GM20431 (cell line): ENCODE results near the gene HNRNPL.
"Not testable (repeated sequence)": the region's sequence is repeated elsewhere in the genome, so short reads cannot be mapped to it uniquely, and the experiment has no call there.

Experiments
- in situ Hi-C: fragments of 300-500 bp; cut with MseI, MboI; formaldehyde crosslinking; loops from one replicate; pipeline ENCODE4 v1.15.0; 2020; ENCODE audit warnings: low sequenced_read_pairs; ENCODE audit not compliant: unreplicated experiment

Gene HNRNPL

DNA sequence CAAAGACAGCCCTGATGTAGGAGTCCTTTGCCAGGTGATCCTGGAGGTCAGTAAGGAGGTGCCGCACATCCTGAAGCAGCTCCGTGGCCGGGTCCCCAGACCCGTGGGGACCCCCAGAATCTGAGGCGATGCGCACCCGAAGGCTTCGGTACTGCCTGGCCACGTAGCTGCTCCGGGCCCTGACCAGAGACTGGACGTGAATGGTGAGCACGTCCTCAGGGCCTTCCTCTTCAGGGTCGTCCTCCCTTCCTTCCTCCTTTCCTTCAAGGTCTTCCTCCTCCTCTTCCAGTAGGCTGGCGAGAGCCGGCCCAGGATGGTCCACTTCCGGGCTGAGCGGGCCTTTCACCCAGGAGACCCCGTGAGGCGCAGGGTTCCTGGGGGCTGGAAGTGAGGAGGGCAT is 20.8 kb upstream of the HNRNPL start:
- in situ Hi-C loops: no loop called here

DNA sequence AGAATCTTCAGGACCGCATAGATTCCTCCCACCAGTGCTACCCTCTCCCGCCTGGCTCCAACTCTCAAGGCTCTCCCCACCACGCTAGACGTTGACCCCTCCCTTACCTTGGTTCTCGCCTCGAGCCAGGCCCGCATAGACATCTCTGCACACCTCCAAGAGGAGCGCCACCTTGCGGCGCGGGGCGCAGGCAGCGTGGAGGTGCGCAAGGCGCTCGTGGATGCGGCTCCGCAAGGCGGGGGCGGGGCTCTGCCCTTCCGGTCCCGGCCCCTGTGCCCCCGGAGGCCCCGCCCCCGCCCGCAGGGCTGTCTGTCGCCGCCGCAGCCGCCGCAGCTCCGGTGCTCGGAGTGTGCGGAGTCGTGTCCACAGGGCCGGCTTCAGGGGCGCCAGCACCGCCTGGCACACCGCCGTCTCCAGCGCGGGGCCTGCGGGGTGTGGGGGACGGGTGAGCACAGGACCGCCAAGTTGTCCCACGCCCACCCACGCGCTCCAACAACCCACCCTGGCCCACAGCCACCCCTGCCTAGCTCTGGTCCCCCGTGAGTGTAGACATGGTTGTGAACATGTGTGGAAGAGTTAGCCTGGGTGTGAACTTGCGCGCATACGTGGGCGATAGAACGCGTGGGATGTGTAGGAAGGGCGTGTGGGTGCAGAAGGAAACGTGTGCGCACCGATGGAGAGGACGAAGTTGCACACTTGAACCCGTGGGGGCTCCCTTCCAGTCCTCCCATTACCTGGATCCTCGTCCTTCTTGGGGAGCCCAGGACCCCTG is 20.2 kb upstream of the HNRNPL start:
- in situ Hi-C loops: no loop called here

DNA sequence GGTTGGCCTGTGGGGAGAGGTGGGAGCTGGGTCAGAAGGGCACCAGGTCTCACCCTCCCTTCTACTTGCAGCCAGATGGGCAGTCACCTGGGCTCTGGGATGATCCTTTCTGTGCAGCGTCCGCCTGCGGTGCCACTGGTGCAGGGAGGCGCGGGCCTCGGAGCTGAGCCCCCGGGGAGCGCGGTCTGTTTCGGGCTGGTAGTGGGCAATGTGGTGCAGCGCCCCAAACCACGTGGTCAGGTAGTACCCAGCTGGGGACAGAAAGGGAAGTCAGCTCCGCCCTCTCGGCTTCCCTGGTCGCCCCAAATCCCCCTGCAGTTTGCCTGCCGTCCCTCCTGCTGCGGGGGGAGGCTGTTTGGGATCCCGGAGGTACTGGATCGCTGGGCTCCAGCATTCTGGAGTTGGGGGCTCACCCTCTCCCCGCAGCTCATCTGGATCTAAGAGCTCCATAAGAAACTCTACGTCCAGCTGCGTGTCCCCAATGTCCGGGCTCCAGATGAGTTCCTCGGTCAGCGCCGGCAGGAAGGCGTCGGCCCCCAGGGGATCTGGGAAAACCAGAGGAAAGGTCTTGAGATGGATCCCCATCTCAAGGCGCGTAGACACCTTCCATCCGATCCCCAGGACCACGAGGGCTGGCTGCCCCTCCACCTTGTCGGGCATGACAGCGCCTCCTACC is 19.5 kb upstream of the HNRNPL start:
- in situ Hi-C loops: no loop called here

DNA sequence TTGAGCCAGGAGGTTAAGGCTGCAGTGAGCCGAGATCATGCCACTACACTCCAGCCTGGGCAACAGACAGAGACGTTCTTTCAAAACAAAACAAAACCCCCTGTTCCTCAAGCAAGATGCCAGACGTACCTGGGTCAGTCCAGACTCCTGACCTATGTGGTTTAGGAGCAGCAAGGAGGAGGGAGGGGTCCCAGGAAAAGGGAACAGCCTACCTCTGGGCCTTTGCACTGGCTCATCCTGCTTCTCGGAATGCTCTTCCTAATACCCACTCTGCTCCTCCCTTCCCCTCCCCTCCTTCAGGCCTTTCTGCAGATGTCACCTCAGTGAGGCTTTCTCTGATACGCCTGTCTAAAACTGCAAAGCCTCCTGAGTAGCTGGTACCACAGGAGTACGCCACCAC is 18.8 kb upstream of the HNRNPL start:
- in situ Hi-C loops: no loop called here

DNA sequence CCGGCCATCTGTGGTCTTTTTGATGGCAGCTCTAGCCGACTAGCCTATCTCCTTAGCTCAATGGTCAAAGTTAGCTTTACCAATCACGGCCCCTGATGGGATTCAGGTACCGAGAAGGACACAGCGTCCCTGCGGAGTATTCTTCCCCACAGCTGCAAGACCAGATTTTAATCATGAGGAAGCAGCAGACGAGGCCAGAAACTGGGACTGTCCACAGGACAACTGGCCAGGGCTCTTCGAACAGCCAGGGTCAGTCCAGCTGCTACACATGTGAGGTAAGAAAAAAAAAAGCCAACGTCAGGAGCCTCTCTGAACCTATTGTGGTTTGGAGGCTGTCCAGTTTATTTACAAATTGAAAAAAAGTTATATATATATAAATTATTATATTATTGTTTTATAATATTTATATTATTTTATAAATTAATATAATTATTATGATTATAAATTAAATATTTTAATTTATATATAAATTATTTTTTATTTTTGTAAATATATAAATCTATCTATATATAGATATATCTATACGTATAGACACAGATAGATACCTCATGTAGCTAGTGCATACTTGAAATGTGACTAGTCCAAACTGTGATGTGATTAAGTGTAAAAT is 17.5 kb upstream of the HNRNPL start:
- in situ Hi-C loops: no loop called here

DNA sequence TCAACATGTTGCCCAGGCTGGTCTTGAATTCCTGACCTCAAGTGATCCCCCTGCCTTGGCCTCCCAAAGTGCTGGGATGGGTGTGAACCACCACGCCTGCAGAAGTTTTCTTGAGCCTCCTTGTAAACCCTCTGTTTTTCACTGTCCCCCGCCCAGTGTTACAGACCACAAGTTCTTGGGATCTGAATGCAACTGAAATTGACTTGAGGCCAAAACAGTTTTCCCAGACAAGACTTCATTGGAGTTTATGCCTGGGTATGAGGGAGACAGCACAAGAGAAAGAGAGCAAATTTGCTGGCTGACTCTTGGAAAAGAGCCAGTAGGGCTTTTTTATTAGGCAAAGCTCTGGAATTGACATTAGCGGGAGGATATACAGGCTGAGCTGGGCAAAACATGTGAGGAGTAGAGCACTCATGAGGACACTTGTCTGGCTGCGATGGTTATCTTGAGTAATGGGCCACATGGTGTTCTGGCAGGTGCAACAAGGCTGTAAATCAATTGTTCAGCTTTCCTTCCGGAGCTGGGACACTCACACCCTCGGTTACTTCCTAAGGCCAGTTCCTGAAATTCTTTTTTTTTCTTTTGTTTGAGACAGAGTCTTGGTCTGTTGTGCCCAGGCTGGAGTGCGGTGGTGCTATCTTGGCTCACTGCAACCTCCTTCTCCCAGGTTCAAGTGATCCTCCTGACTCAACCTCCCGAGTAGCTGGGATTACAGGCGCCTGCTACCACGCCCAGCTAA is 12.7 kb upstream of the HNRNPL start:
- in situ Hi-C loops: no loop called here

DNA sequence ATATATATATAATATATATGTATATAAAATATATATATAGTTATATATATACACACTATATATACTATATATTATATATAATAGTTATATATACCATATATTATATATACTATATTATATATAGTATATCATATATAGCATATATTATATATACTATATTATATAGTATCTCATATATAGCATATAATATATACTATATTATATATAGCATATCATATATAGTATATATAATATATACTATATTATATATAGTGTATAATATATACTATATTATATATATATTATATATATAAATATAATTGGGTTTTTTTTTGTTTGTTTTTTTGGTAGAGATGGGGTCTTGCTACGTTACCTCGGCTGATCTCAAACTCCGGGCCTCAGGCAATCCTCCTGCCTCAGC is 11.6 kb upstream of the HNRNPL start:
- in situ Hi-C loops: no loop called here

DNA sequence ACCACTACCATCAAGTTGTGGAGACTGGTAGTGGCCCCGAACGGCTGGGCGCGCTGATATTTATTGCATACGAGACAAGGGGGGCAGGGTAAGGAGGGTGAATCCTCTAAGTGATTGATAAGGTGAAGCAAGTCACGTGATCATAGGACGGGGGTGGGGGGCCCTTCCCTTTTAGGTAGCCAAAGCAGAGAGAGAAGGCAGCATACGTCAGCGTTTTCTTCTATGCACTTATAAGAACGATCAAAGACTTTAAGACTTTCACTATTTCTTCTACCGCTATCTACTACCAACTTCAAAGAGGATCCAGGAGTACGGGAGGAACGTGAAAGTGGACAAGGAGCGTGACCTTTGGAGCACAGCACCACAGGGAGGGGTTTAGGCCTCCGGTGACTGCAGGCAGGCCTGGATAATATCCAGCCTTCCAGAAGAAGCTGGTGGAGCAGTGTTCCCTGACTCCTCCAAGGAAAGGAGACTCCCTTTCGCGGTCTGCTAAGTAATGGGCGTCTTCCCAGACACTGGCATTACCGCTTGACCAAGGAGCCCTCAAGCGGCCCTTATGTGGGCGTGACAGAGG is 9.9 kb upstream of the HNRNPL start:
- in situ Hi-C loops: not testable (repeated sequence)

DNA sequence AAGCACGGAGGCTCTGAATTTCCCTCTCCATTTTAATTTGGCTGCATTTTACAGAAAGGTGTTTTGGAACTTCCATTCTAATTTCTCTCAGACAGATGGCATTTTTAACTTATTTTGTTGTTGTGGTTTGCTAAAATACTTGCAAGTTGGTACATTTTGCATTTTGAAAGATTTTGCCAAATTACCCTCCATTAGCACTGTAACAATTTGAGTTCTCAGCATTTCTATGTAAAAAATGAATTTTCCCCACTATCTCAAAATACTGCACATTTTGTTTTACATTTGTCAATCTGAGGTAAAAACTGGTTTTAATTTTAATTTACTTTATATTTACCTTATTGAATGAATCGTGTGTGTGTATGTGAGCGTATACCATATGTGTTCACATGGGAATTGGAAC is 7.0 kb upstream of the HNRNPL start:
- in situ Hi-C loops: no loop called here

DNA sequence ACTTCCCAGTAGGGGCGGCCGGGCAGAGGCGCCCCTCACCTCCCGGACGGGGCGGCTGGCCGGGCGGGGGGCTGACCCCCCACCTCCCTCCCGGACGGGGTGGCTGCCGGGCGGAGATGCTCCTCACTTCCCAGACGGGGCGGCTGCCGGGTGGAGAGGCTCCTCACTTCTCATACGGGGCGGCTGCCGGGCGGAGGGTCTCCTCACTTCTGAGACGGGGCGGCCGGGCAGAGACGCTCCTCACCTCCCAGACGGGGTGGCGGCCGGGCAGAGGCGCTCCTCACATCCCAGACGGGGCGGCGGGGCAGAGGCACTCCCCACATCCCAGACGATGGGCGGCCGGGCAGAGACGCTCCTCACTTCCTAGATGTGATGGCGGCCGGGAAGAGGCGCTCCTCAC is 6.0 kb upstream of the HNRNPL start:
- in situ Hi-C loops: not testable (repeated sequence)

DNA sequence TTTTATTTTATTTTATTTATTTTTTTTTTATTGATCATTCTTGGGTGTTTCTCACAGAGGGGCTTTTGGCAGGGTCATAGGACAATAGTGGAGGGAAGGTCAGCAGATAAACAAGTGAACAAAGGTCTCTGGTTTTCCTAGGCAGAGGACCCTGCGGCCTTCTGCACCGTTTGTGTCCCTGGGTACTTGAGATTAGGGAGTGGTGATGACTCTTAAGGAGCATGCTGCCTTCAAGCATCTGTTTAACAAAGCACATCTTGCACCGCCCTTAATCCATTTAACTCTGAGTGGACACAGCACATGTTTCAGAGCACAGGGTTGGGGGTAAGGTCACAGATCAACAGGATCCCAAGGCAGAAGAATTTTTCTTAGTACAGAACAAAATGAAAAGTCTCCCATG is 5.2 kb upstream of the HNRNPL start:
- in situ Hi-C loops: not testable (repeated sequence)

DNA sequence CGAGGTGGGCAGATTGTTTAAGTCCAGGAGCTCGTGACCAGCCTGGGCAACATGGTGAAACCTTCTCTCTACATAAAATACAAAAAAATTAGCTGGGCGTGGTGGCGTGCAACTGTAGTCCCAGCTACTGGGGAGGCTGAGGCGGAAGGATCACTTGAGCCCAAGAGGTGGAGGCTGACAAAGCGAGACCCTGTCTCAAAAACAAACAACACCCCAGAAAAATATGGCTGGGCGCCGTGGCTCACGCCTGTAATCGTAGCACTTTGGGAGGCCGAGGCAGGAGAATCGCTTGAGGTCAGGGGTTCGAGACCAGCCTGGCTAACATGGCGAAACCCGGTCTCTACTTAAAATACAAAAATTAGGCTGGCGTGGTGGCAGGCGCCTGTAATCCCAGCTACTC is 3.4 kb upstream of the HNRNPL start:
- in situ Hi-C loops: no loop called here

DNA sequence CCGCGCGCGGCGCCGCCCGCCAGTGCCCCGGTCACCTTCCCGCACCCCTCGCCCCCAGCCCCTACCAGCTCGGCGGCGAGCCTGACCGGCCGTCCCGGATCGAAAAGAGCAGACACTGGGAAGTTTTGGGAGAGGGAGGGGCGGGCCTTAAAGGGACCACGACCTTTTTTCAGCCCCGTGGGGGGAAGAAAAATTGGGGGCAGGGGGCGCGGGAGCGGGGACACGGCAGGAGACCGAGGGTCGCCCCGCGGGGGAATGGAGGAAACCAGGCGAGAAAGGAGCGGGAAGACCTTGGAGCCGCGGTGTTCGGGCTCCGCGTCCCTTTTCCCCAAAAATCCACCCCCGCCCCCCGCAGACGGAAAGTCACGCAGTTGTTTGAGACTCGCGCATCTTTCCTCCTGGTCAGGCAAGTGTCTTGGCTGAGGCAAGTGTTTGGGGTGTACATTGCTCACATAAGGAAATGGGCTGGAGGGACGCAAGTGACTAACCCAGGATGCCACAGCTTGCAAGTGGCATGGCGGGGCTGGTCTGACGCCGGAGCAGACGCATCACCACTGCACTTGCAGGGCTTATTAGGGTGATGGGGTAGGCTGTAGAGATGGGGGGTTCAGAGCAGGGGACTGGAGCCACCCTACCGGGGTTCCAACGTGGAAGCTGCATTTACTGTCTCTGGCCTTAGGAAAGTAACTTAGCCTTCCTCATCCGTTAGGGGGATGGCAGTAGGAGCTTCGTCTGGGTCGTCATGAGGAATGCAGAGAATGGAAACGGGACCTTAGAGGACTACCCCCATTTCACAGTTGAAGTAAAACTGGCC is 2.7 kb upstream of the HNRNPL start:
- in situ Hi-C loops: no loop called here

DNA sequence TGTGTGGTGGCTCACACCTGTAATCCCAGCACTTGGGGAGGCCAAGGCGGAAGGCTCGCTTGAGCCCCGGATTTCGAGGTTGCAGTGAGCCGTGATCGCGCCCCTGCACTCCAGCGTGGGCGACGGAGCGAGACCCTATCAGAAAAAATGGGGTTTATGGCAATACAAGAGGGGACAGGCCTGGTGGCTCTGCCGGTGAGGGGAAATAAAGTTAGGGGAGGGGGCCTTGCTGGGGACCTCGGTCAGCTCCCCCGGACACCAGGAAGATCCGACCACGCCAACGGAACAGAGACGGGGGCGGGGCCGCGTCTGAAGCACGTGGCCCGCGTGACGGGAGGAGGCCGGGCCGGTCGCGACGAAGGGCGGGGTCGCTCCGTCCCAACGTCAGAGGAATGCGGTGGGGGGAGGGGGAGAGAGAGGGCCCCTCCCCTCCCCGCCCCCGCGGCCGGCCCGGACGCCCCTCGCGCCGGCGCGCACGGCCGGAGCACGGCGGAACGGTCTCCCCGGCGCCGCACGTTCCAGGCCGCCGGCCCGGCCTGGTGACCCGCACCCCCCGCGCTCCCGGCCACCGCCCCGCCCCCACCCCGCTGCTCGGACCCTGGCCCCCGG is 1.9 kb upstream of the HNRNPL start:
- in situ Hi-C loops: no loop called here

DNA sequence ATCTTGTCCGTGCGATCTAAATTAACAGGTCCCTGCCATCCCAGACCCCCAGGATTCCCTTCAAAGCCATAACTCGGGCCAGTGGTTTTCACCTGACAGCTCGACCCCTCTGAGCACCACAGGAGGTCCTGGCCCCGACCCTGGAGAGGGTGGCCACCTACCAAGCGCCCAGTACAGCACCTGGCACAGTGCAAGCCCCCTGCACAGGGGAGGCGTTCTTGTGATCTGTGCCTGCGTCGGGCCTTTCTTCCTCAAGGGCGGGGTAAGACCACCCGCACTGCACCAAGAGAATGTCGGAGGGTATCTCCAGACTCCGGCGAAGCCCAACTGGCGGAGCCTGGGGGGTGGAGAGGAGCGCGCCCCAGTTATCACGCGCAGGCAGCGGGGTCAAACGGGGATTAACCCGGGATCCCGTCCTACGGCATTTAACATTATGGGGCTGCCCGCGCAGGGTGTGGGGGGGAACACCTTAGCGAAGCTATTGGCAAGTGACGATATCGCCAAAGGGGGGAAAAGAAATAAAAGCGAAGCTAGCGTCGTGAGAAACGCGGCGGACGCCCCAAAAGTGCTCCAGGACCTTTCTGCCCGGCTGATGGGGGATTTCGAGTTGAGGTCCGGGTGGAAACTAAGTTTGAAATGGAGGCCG is 1.3 kb upstream of the HNRNPL start:
- in situ Hi-C loops: no loop called here

DNA sequence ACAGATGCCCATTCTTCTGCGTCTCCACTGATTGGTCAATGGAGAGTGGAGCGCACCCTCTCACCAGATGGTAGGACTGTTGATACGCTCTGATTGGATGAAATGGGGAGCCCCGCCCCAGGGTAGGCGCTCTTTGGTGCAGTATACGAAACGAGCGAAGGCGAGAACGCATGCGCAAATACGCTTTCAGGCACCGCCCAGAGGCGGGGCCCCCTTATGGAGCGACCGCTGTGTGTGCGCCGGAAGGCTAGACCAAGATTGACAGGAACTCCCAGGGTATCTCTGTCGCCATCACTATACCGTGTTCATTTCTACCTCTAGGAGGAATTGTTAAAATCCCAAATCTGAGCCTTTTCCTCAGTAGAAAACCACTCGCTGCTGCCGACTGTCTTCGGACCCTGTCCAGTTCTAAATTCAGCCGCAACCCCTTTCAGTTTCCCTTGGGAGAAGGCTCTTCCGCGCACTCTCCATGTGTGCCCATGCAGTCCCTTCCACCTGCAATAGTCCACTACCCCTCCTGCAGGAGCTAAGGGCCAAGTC is 720 bp upstream of the HNRNPL start:
- in situ Hi-C loops: no loop called here

DNA sequence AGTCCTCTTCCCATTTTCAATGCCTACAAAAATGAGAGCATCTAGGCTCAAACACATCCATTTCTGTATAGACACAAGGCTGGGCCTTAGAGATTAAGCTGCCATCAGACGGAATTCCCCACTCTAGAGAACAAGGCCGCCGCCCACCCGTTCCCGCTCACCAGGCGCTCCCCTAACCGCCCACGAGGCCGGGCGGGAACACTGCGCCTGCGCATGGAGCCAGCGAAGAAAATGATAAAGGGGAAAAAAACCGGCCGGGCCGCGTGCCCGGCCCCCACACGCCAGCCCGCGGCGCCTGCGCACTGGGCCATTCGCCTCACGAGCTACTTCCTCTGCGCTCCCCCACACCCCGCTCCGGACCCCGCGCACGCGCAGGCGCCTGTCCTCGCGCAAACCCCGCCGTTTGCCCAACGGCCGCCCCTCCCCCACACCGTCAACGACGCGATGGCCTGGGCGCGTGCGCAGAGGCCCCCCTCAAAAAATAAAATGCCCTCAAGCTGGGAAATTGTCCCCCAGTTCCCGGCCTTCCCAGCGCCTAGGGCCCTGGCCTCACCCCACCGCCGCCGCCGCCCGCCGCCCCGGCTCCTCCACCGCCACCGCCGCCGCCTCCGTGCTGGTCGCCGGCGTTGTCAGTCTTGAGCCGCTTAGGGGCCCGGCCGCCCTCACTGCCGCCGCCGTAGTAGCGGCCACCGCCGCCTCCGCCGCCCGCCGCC is 483 bp downstream of the HNRNPL start:
- in situ Hi-C loops: no loop called here
